HEK293 (cell line): Measurements from ENCODE around the gene NYAP2.

Source experiments
- CTCF ChIA-PET: fragments of 350-600 bp; formaldehyde crosslinking; extraction: SDS; loops from one replicate; lab custom pipeline; 2021; ENCODE audit warnings: antibody characterized with exemption; lab: Yijun Ruan, JAX
- POLR2A ChIA-PET: fragments of 300-600 bp; formaldehyde crosslinking; extraction: SDS; loops from one replicate; lab custom pipeline; 2020; ENCODE audit warnings: antibody characterized with exemption, inconsistent platforms; lab: Yijun Ruan, JAX
- H3K27ac ChIP-seq: fragments of 200-500 bp; sonication (Bioruptor generic); 2 replicates; pipeline ENCODE4 v1.5.1; 2014; ENCODE audit warnings: low read depth, low read length, control low read depth, inconsistent platforms; ENCODE audit errors: extremely low read depth
- H3K36me3 ChIP-seq, 2 experiments: fragments of 200-500 bp in 1 of 2; sonication (Bioruptor generic) in 1 of 2; 1 replicate in 1 of 2; 2 replicates in 1 of 2; pipeline ENCODE4 v1.5.1; 2014 to 2017; ENCODE audit warnings: inconsistent platforms in 2 of 2, low read length in 2 of 2; ENCODE audit not compliant: control insufficient read depth in 2 of 2, insufficient read depth in 1 of 2
- H3K4me1 ChIP-seq: fragments of 200-500 bp; sonication (Bioruptor generic); 2 replicates; pipeline ENCODE4 v1.5.1; 2014; ENCODE audit warnings: mild to moderate bottlenecking, low read length, inconsistent platforms; ENCODE audit not compliant: control insufficient read depth, insufficient read depth
- H3K4me3 ChIP-seq: 2 replicates; pipeline ENCODE4 v1.5.1; 2011; ENCODE audit warnings: low read depth, mild to moderate bottlenecking, control low read depth, low read length, moderate library complexity
- H3K9me3 ChIP-seq: fragments of 200-500 bp; sonication (Bioruptor generic); 2 replicates; pipeline ENCODE4 v1.5.1; 2014; ENCODE audit warnings: low read depth, low read length, inconsistent platforms; ENCODE audit not compliant: control insufficient read depth, insufficient read depth
- AEBP2 ChIP-seq: fragments of 450-650 bp; formaldehyde crosslinking; IDR thresholded peaks from 2 replicates; pipeline ENCODE4 v1.5.1; 2016; ENCODE audit warnings: missing biosample characterization, missing genetic modification characterization, borderline replicate concordance
- BCL11A ChIP-seq: fragments of 450-650 bp; formaldehyde crosslinking; IDR thresholded peaks from 2 replicates; pipeline ENCODE4 v1.5.1; 2016; ENCODE audit warnings: low read depth, missing biosample characterization, missing genetic modification characterization
- KLF16 ChIP-seq: fragments of 450-650 bp; formaldehyde crosslinking; IDR thresholded peaks from 2 replicates; pipeline ENCODE4 v1.5.1; 2017; ENCODE audit warnings: missing biosample characterization, missing genetic modification characterization
- KLF7 ChIP-seq: fragments of 450-650 bp; formaldehyde crosslinking; IDR thresholded peaks from 2 replicates; pipeline ENCODE4 v1.5.1; 2016; ENCODE audit warnings: missing biosample characterization, missing genetic modification characterization, borderline replicate concordance
- KLF8 ChIP-seq: fragments of 450-650 bp; formaldehyde crosslinking; IDR thresholded peaks from 2 replicates; pipeline ENCODE4 v1.5.1; 2016; ENCODE audit warnings: missing biosample characterization, missing genetic modification characterization
- PATZ1 ChIP-seq: fragments of 450-650 bp; formaldehyde crosslinking; IDR thresholded peaks from 2 replicates; pipeline ENCODE4 v1.5.1; 2016; ENCODE audit warnings: missing biosample characterization, missing genetic modification characterization
- PRDM10 ChIP-seq: fragments of 450-650 bp; formaldehyde crosslinking; IDR thresholded peaks from 2 replicates; pipeline ENCODE4 v1.5.1; 2016; ENCODE audit warnings: missing biosample characterization, missing genetic modification characterization
- PRDM6 ChIP-seq: fragments of 450-650 bp; formaldehyde crosslinking; IDR thresholded peaks from 2 replicates; pipeline ENCODE4 v1.5.1; 2017; ENCODE audit warnings: missing biosample characterization, missing genetic modification characterization
- ZNF157 ChIP-seq: fragments of 450-650 bp; formaldehyde crosslinking; IDR thresholded peaks from 2 replicates; pipeline ENCODE4 v1.5.1; 2016; ENCODE audit warnings: missing biosample characterization, missing genetic modification characterization
- ZNF2 ChIP-seq: fragments of 450-650 bp; formaldehyde crosslinking; IDR thresholded peaks from 2 replicates; pipeline ENCODE4 v1.5.1; 2016; ENCODE audit warnings: missing biosample characterization, missing genetic modification characterization
- ZNF274 ChIP-seq, 2 experiments: fragments of 200-500 bp in 1 of 2; fragments of 450-650 bp in 1 of 2; sonication (Bioruptor generic) in 1 of 2; formaldehyde crosslinking in 1 of 2; IDR thresholded peaks; 2 replicates each; pipeline versions ENCODE4 v1.5.1 to v1.6.1; 2014 to 2016; ENCODE audit warnings: borderline replicate concordance in 1 of 2, inconsistent platforms in 1 of 2, low read length in 1 of 2, missing biosample characterization in 1 of 2, missing genetic modification characterization in 1 of 2
- ZNF311 ChIP-seq: fragments of 450-650 bp; formaldehyde crosslinking; IDR thresholded peaks from 2 replicates; pipeline ENCODE4 v1.5.1; 2017; ENCODE audit warnings: missing biosample characterization, missing genetic modification characterization, borderline replicate concordance
- ZNF37A ChIP-seq: fragments of 450-650 bp; IDR thresholded peaks from 2 replicates; pipeline ENCODE4 v1.5.1; 2018; ENCODE audit warnings: missing biosample characterization, missing genetic modification characterization
- ZNF398 ChIP-seq: fragments of 450-650 bp; formaldehyde crosslinking; IDR thresholded peaks from 2 replicates; pipeline ENCODE4 v1.5.1; 2017; ENCODE audit warnings: missing biosample characterization, missing genetic modification characterization
- ZNF521 ChIP-seq: fragments of 450-650 bp; formaldehyde crosslinking; IDR thresholded peaks from 2 replicates; pipeline ENCODE4 v1.5.1; 2017; ENCODE audit warnings: missing biosample characterization, mild to moderate bottlenecking, missing genetic modification characterization
- ZNF544 ChIP-seq: fragments of 450-650 bp; formaldehyde crosslinking; IDR thresholded peaks from 2 replicates; pipeline ENCODE4 v1.5.0; 2017; ENCODE audit warnings: missing biosample characterization, missing genetic modification characterization
- ZNF654 ChIP-seq: fragments of 450-650 bp; formaldehyde crosslinking; IDR thresholded peaks from 2 replicates; pipeline ENCODE4 v1.5.1; 2016; ENCODE audit warnings: low read depth, missing biosample characterization, missing genetic modification characterization

Gene NYAP2

GRCh38 chr2:225602205-225602604 lies 202.7 kb downstream of the NYAP2 start:
- no peaks in the 10 kb centered on the region for H3K4me1 ChIP-seq
- TF ChIP-seq PATZ1 (tag by site-specific recombination) (no peak), ZNF2 (no peak)
- TF ChIP-seq, all 188 proteins: peak for 0
- ChIA-PET POLR2A (no interaction called here), CTCF (no interaction called here)
- no peak overlapping the region for H3K27ac ChIP-seq
- no peaks in the 10 kb centered on the region for H3K9me3 ChIP-seq
- no peaks in the 10 kb centered on the region for H3K36me3 ChIP-seq
- no peak overlapping the region for H3K4me3 ChIP-seq

GRCh38 chr2:225608136-225608535 lies 208.6 kb downstream of the NYAP2 start:
- Histone ChIP-seq H3K36me3 (no peaks in the 10 kb centered on the region), H3K4me3 (no peak overlapping the region), H3K4me1 (no peaks in the 10 kb centered on the region), H3K9me3 (no peaks in the 10 kb centered on the region), H3K27ac (no peak overlapping the region)
- POLR2A ChIA-PET = no interaction called here
- CTCF ChIA-PET = no interaction called here
- TF ChIP-seq ZNF521 (no peak), ZNF544 (tag by site-specific recombination) (no peak)

GRCh38 chr2:225612636-225613035 lies 213.1 kb downstream of the NYAP2 start:
- Histone ChIP-seq H3K4me3 (no peak overlapping the region), H3K9me3 (no peaks in the 10 kb centered on the region), H3K27ac (no peak overlapping the region), H3K36me3 (no peaks in the 10 kb centered on the region), H3K4me1 (no peaks in the 10 kb centered on the region)
- ChIA-PET POLR2A (no interaction called here), CTCF (interaction anchor here (0.6 kb wide), 1 partner anchor 488 kb away, joined by 4 read pairs; no protein-coding TSS in a partner anchor)
- no peak for TF ChIP-seq AEBP2
- TF ChIP-seq ZNF274 (IDR thresholded peaks at IDR 0.05; ENCODE audit: low read length) = no peak
- TF ChIP-seq ZNF274 (tag by site-specific recombination; IDR thresholded peaks at IDR 0.05; ENCODE audit: borderline replicate concordance) = no peak
- TF ChIP-seq PRDM10 = no peak
- TF ChIP-seq PATZ1 (tag by site-specific recombination) = no peak
- TF ChIP-seq ZNF398 (tag by site-specific recombination) = no peak
- TF ChIP-seq KLF16 (tag by site-specific recombination) = no peak
- TF ChIP-seq KLF7 (tag by site-specific recombination) = no peak
- no peak for TF ChIP-seq KLF8 (tag by site-specific recombination)
- TF ChIP-seq ZNF311 (tag by site-specific recombination) = no peak
- no peak for TF ChIP-seq ZNF37A (tag by site-specific recombination)
- no peak for TF ChIP-seq BCL11A
- TF ChIP-seq ZNF157 = no peak
- TF ChIP-seq PRDM6 (tag by site-specific recombination) = no peak
- TF ChIP-seq ZNF654 (tag by site-specific recombination) = no peak
